ENCODE measurements around the gene RIOK2.

RIOK2 gene

GRCh38 chr5:97142521-97143254 is 40.4 kb downstream of the RIOK2 start, which contains the start of gene LIX1:
LIX1 (minus strand) TSS chr5:97142611; CDS start chr5:97142576, 35 bp downstream.
- H3K27ac ChIP-seq (ENCODE audit: extremely low read depth, low read depth, low read length) = no peak within 1 kb of the TSS
- H3K36me3 ChIP-seq (ENCODE audit: control insufficient read depth in 2 of 2, insufficient read depth in 1 of 2, low read length in 2 of 2) = no peaks in the 10 kb centered on the region
- CTCF ChIA-PET = interaction anchor here (0.7 to 4.7 kb wide), 21 partner anchors 10 to 528 kb away, joined by 3 to 44 read pairs (median 5); no protein-coding TSS in a partner anchor
- POLR2A ChIA-PET = no interaction called here
- no peak within 1 kb of the TSS for H3K4me3 ChIP-seq (ENCODE audit: low read depth, low read length)
- no peaks in the 10 kb centered on the region for H3K9me3 ChIP-seq (ENCODE audit: control insufficient read depth, insufficient read depth, low read depth, low read length)
- H3K4me1 ChIP-seq (ENCODE audit: control insufficient read depth, insufficient read depth, low read length) = peaks cover 11% of the 10 kb centered on the region
- TF ChIP-seq ZNF571 (tag by site-specific recombination; IDR thresholded peaks at IDR 0.05) (no peak), ZNF677 (tag by site-specific recombination; IDR thresholded peaks at IDR 0.05) (no peak), SALL2 (tag by site-specific recombination; IDR thresholded peaks at IDR 0.05; ENCODE audit: borderline replicate concordance) (no peak), ZNF292 (tag by site-specific recombination; IDR thresholded peaks at IDR 0.05; ENCODE audit: borderline replicate concordance, low read depth) (no peak), ZNF792 (tag by site-specific recombination; IDR thresholded peaks at IDR 0.05) (no peak), ZNF660 (tag by site-specific recombination; IDR thresholded peaks at IDR 0.05) (0 out of 2 replicates have a peak, but pooled peaks have one; percentile 48), SP3 (tag by site-specific recombination; IDR thresholded peaks at IDR 0.05) (no peak), ZNF155 (tag by site-specific recombination; IDR thresholded peaks at IDR 0.05) (no peak), IKZF3 (tag by site-specific recombination; IDR thresholded peaks at IDR 0.05) (peak; percentile 56; the same call in 1 of the 2 replicates), ZNF37A (tag by site-specific recombination; IDR thresholded peaks at IDR 0.05) (no peak), ZFP41 (tag by site-specific recombination; IDR thresholded peaks at IDR 0.05; ENCODE audit: borderline replicate concordance) (no peak), ZNF23 (tag by site-specific recombination; IDR thresholded peaks at IDR 0.05; ENCODE audit: borderline replicate concordance) (no peak), BCL6B (tag by site-specific recombination; IDR thresholded peaks at IDR 0.05) (no peak), ZNF26 (tag by site-specific recombination; IDR thresholded peaks at IDR 0.05) (no peak), ZBTB48 (tag by site-specific recombination; IDR thresholded peaks at IDR 0.05) (no peak), ZNF549 (tag by site-specific recombination; IDR thresholded peaks at IDR 0.05) (no peak), ZNF335 (tag by site-specific recombination; conservative IDR thresholded peaks at IDR 0.05) (peak; percentile 87), ZNF747 (tag by site-specific recombination; IDR thresholded peaks at IDR 0.05) (no peak), ZNF555 (tag by site-specific recombination; conservative IDR thresholded peaks at IDR 0.05) (no peak), ZNF350 (tag by site-specific recombination; IDR thresholded peaks at IDR 0.05) (no peak), ZNF433 (tag by site-specific recombination; IDR thresholded peaks at IDR 0.05; ENCODE audit: low read depth) (no peak), ZNF362 (tag by site-specific recombination; IDR thresholded peaks at IDR 0.05) (no peak), KLF7 (tag by site-specific recombination; IDR thresholded peaks at IDR 0.05; ENCODE audit: borderline replicate concordance) (no peak), ZNF404 (tag by site-specific recombination; IDR thresholded peaks at IDR 0.05) (no peak), ZBTB20 (tag by site-specific recombination; IDR thresholded peaks at IDR 0.05) (no peak), GLIS1 (tag by site-specific recombination; IDR thresholded peaks at IDR 0.05) (0 out of 2 replicates have a peak, but pooled peaks have one; percentile 18), ZNF561 (tag by site-specific recombination; IDR thresholded peaks at IDR 0.05; ENCODE audit: borderline replicate concordance) (no peak), SCRT1 (tag by site-specific recombination; IDR thresholded peaks at IDR 0.05; ENCODE audit: borderline replicate concordance) (no peak), ZNF223 (tag by site-specific recombination; IDR thresholded peaks at IDR 0.05) (no peak), ZNF791 (tag by site-specific recombination; IDR thresholded peaks at IDR 0.05) (no peak), ZNF274 (IDR thresholded peaks at IDR 0.05; ENCODE audit: low read length) (no peak), ZNF274 (tag by site-specific recombination; IDR thresholded peaks at IDR 0.05; ENCODE audit: borderline replicate concordance) (no peak), ZNF692 (tag by site-specific recombination; IDR thresholded peaks at IDR 0.05) (no peak), ZNF184 (tag by site-specific recombination; IDR thresholded peaks at IDR 0.05) (no peak), ZNF670 (tag by site-specific recombination; IDR thresholded peaks at IDR 0.05; ENCODE audit: low read depth) (no peak)

Measured in HEK293 (cell line).